Memory B cell (primary cell): ENCODE measurements around the gene STX19.
A peak's percentile ranks its signal among the peaks of the same experiment; 100 is the strongest.

Source experiments
- ATAC-seq: fragments of 150-1000 bp; cut with Tn5 transposase; 2 replicates; pipeline ENCODE4 v1.10.0; 2021; ENCODE audit warnings: low read depth, mild to moderate bottlenecking, moderate library complexity
- DNase-seq, 2 donors: peaks; one replicate each; pipeline ENCODE4 v3.0.0; 2022; ENCODE audit warnings: low spot score in 2 of 2
- H3K27ac Mint-ChIP-seq: one replicate; pipeline ENCODE4 v1.8.0; 2022; ENCODE audit warnings: mild to moderate bottlenecking, moderate library complexity, mixed read lengths
- H3K27me3 Mint-ChIP-seq: one replicate; pipeline ENCODE4 v1.8.0; 2022; ENCODE audit warnings: mixed read lengths
- H3K36me3 Mint-ChIP-seq: one replicate; pipeline ENCODE4 v1.8.0; 2022; ENCODE audit warnings: mild to moderate bottlenecking, mixed read lengths
- H3K4me1 Mint-ChIP-seq: one replicate; pipeline ENCODE4 v1.8.0; 2022; ENCODE audit warnings: mixed read lengths
- H3K4me3 Mint-ChIP-seq: one replicate; pipeline ENCODE4 v1.8.0; 2022; ENCODE audit warnings: mild to moderate bottlenecking, moderate library complexity, mixed read lengths
- H3K9me3 Mint-ChIP-seq: one replicate; pipeline ENCODE4 v1.8.0; 2022; ENCODE audit warnings: mixed read lengths

The STX19 gene

DNA sequence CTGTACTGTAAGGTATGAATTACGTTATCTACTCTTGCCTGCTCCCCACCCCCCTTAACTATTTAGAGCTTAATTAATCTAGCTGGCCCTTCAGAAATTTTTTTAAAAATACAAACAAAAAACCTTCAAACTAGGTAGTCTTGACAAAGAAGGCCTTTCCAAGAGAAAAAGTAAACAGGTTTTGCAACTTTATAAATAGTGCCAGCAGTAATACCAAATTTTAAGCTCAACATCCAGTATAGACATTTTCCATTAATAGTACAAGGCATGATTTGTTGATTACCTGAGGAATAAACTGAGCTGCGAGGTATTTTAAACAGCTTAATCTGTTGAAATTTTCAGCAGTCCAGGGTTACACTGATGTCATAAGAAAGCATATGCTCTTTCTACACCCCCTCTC lies 20.1 kb downstream of the STX19 start:
- H3K27me3 Mint-ChIP-seq, result no peaks in the 10 kb centered on the region
- H3K36me3 Mint-ChIP-seq, result peaks cover 11% of the 10 kb centered on the region
- H3K4me3 Mint-ChIP-seq, result no peak overlapping the region
- H3K4me1 Mint-ChIP-seq, result peaks cover 4% of the 10 kb centered on the region
- ATAC-seq, result no peak
- DNase-seq, result no peak
- no peaks in the 10 kb centered on the region for H3K9me3 Mint-ChIP-seq
- no peak overlapping the region for H3K27ac Mint-ChIP-seq

DNA sequence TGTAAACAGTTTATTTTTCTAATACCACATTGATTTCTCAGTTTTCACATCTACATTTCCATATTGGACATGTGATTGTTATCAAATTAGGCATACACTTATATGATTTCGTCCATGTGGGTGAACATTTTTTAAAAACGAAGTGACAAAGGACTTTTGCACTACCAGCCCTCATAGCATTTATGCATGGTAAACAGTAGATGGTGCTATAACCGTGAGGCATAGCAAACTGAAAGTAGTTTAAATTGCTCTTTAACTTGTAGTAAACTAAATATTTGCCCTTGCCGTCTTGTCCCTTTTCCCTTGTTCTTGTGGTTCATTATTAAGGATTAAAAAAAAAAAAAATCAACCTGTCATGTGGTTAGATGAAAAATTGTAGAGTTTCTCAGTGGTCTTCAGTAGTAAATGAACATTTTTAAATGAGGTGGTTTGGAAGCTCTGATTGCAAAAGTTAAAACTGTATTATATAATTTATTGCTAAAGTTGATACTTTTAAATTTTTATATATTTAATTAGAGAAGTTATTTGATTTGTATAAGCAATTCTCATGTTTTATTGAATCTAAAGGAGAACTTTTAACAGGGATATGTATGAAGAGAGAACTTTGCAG lies 24.0 kb downstream of the STX19 start:
- DNase-seq, result peak in 1 of 2 donors; percentile 26
- ATAC-seq, result peak; percentile 79
- no peak overlapping the region for H3K27ac Mint-ChIP-seq

DNA sequence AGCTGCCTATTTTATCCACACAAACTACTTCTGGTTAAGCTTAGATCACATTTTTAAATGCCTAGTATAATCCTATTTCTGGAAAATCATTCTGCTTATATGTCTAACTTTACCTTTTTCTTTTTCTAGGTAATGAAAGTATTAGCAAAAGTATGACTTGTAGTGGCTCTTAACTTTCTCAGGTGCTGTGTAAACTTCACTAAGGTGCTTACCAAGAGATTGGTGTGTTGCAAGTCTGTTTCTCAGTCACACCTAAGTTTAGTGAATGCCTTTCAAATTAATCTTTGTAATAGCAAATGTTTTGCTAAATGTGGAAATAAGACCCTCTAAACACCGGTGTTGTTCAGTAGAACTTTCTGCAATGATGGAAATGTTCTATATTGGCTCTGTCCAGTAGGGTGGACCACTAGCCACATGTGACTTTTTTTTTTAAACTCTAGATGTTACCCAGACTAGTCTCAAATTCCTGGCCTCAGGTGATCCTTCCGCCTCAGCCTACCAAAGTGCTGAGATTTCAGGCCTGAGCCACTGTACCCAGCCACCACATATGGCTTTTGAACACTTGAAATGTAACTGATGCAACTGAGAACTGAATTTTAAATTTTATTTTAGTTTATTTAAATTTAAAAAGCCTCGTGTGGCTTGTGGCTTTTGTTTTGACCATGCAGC lies 26.4 kb downstream of the STX19 start:
- H3K27ac Mint-ChIP-seq, result no peak overlapping the region
- DNase-seq (no peak), ATAC-seq (no peak)
- no peaks in the 10 kb centered on the region for H3K27me3 Mint-ChIP-seq
- no peaks in the 10 kb centered on the region for H3K4me1 Mint-ChIP-seq
- H3K36me3 Mint-ChIP-seq, result peaks cover 8% of the 10 kb centered on the region
- no peak overlapping the region for H3K4me3 Mint-ChIP-seq
- no peaks in the 10 kb centered on the region for H3K9me3 Mint-ChIP-seq

More for the DNA sequence above, 24.0 kb downstream of the STX19 start:
- H3K4me3 Mint-ChIP-seq, result peak overlapping the region; percentile 69
- peaks cover 6% of the 10 kb centered on the region for H3K36me3 Mint-ChIP-seq
- H3K27me3 Mint-ChIP-seq, result no peaks in the 10 kb centered on the region
- H3K9me3 Mint-ChIP-seq, result no peaks in the 10 kb centered on the region
- H3K4me1 Mint-ChIP-seq, result no peaks in the 10 kb centered on the region

GRCh38 chr3:94001191-94001590 lies 27.2 kb downstream of the STX19 start:
- H3K4me1 Mint-ChIP-seq, result no peaks in the 10 kb centered on the region
- H3K27ac Mint-ChIP-seq, result no peak overlapping the region
- no peaks in the 10 kb centered on the region for H3K27me3 Mint-ChIP-seq
- DNase-seq, result no peak
- H3K36me3 Mint-ChIP-seq, result peaks cover 8% of the 10 kb centered on the region
- no peaks in the 10 kb centered on the region for H3K9me3 Mint-ChIP-seq
- no peak for ATAC-seq
- no peak overlapping the region for H3K4me3 Mint-ChIP-seq

DNA sequence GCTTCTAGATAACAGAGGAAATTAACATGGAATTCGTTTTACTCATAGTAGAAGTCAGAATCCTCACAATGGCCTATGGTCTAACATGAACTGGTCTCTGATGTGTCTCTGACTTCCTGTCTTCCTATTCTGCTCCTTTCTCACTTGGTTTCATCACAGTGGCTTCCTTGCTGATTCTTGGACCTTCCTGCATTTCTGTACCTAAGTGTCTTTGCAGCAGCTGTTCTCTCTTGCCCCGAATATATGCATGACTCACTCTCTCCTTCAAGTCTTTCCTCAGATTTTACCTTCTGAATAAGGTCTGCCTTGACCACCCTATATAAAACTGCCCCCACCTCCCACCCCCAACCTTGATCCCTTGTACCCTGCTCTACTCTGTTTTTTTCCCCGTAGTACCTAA lies 34.3 kb downstream of the STX19 start:
- Mint-ChIP-seq H3K27me3 (no peaks in the 10 kb centered on the region), H3K4me3 (no peak overlapping the region), H3K9me3 (no peaks in the 10 kb centered on the region), H3K36me3 (peaks cover 7% of the 10 kb centered on the region), H3K27ac (no peak overlapping the region), H3K4me1 (no peaks in the 10 kb centered on the region)
- DNase-seq (no peak), ATAC-seq (no peak)

DNA sequence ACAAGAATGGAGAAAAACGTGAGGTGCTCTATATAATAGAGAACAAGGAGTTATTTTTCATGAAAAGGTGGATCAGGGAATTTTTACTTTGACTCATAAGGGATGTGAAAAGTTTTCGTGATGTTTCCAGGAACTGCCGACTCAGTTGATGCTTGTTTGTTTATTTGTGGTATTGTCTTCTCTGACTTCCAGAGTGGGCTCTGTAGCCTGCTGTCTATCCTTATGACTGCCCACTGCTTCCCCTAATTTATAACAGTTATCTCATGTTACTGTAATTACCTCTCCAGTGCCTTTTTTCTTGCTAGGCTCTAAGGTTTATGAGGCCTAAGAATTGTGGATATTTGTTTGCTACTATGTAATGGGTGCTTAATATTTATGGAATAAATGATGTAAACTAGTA lies 36.2 kb downstream of the STX19 start:
- Mint-ChIP-seq H3K9me3 (no peaks in the 10 kb centered on the region), H3K4me3 (no peak overlapping the region), H3K4me1 (no peaks in the 10 kb centered on the region), H3K27me3 (no peaks in the 10 kb centered on the region), H3K27ac (no peak overlapping the region), H3K36me3 (peaks cover 2% of the 10 kb centered on the region)
- DNase-seq, result no peak
- ATAC-seq, result no peak

GRCh38 chr3:93991631-93992030 lies 36.8 kb downstream of the STX19 start:
- ATAC-seq (no peak), DNase-seq (no peak)
- Mint-ChIP-seq H3K4me3 (no peak overlapping the region), H3K36me3 (no peaks in the 10 kb centered on the region), H3K27ac (no peak overlapping the region), H3K4me1 (no peaks in the 10 kb centered on the region), H3K9me3 (no peaks in the 10 kb centered on the region), H3K27me3 (no peaks in the 10 kb centered on the region)

GRCh38 chr3:93989241-93989640 lies 39.2 kb downstream of the STX19 start:
- H3K4me1 Mint-ChIP-seq, result peaks cover 2% of the 10 kb centered on the region
- H3K9me3 Mint-ChIP-seq, result no peaks in the 10 kb centered on the region
- no peak for DNase-seq
- no peaks in the 10 kb centered on the region for H3K27me3 Mint-ChIP-seq
- ATAC-seq, result no peak
- no peak overlapping the region for H3K27ac Mint-ChIP-seq
- H3K36me3 Mint-ChIP-seq, result no peaks in the 10 kb centered on the region
- H3K4me3 Mint-ChIP-seq, result no peak overlapping the region

DNA sequence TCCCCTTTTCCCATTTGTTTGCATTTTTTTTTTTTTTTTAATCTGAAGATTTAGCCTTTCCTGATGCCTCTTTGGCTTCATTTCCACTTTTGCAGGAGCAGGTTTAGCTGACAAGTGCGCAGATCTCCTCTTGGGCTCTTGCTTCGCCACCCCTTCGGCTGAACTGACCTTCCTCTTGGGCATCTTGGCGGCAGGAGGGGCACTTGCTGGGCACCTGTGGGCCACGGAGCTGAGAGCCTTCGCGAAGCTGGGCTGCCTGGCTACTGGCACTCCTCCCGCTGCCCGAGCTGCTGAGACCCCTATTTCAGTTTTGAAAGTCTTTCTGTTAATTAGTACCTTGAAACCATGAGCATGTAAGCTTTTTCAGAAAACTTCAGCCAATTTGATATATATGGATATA lies 39.6 kb downstream of the STX19 start:
- Mint-ChIP-seq H3K27me3 (no peaks in the 10 kb centered on the region), H3K27ac (no peak overlapping the region), H3K36me3 (no peaks in the 10 kb centered on the region), H3K9me3 (no peaks in the 10 kb centered on the region), H3K4me1 (peaks cover 2% of the 10 kb centered on the region), H3K4me3 (no peak overlapping the region)
- no peak for ATAC-seq
- DNase-seq, result no peak

DNA sequence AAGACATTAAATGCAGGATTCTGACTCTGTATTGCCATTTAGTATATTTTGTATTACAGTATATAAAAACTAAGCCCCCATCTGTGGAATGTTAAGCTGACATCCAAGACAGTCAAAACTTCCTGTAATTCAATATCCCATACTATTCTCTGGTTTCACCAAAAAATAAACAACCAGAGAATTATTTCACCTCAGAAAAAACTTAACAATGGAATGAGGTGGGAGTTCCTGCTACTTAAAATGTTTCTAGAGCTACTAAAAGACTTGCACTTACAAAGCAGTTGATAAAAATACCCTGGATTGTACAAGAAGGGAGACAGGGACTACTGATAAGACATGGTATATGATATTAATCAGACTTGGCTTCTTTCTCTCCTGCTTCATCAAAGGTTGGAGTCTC lies 40.1 kb downstream of the STX19 start:
- Mint-ChIP-seq H3K4me1 (peaks cover 2% of the 10 kb centered on the region), H3K4me3 (no peak overlapping the region), H3K27ac (no peak overlapping the region), H3K27me3 (no peaks in the 10 kb centered on the region), H3K9me3 (no peaks in the 10 kb centered on the region), H3K36me3 (no peaks in the 10 kb centered on the region)
- DNase-seq (no peak), ATAC-seq (no peak)

- Mint-ChIP-seq H3K27me3 (no peaks in the 10 kb centered on the region), H3K36me3 (no peaks in the 10 kb centered on the region), H3K4me3 (no peak overlapping the region), H3K27ac (peak overlapping the region; percentile 38), H3K9me3 (no peaks in the 10 kb centered on the region), H3K4me1 (peaks cover 3% of the 10 kb centered on the region)
- DNase-seq (no peak), ATAC-seq (no peak)
Measured at GRCh38 chr3:93984618-93985017, 43.8 kb downstream of the STX19 start.

DNA sequence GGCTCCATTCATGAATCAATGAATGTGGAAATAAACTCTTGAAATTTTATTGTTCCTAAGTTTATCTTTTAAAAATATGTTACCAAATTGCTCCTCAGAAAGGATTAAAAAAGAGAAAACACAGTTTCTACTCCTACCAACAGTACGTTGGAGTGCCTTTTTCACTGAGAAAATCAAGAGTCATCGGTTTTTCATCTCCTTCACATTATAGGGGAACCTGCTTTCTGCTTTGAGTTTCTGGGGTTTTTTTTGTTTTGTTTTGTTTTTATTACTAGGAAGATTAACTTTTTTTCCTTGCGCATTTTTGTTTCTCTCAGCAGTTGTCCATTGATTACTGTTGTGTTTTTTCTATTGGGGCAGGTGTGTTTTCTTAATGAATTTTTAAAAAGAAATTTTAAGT lies 45.0 kb downstream of the STX19 start:
- no peak overlapping the region for H3K27ac Mint-ChIP-seq
- no peak for DNase-seq
- no peak overlapping the region for H3K4me3 Mint-ChIP-seq
- H3K4me1 Mint-ChIP-seq, result peaks cover 6% of the 10 kb centered on the region
- no peaks in the 10 kb centered on the region for H3K27me3 Mint-ChIP-seq
- ATAC-seq, result no peak
- H3K36me3 Mint-ChIP-seq, result no peaks in the 10 kb centered on the region
- H3K9me3 Mint-ChIP-seq, result no peaks in the 10 kb centered on the region

DNA sequence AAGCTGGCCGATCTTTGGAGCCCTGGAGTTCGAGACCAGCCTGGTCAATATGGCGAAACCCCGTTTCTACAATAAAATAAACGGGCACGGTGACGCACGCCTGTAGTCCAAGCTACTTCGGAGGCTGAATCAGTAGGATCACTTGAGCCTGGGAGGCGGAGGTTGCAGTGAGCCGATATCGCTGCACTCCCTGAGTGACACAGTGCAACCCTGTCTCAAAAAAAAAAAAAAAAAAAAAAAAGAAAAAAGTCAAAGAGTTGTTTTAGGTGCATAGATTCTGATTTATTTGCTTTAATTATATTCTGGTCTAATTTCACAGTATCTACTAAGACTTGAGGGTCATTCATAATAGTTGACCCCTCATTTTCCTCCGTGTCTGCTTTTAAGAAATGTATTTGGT lies 46.7 kb downstream of the STX19 start:
- H3K9me3 Mint-ChIP-seq, result no peaks in the 10 kb centered on the region
- no peak overlapping the region for H3K4me3 Mint-ChIP-seq
- H3K36me3 Mint-ChIP-seq, result no peaks in the 10 kb centered on the region
- ATAC-seq (no peak), DNase-seq (no peak)
- peaks cover 6% of the 10 kb centered on the region for H3K4me1 Mint-ChIP-seq
- H3K27ac Mint-ChIP-seq, result no peak overlapping the region
- H3K27me3 Mint-ChIP-seq, result no peaks in the 10 kb centered on the region

- DNase-seq, result peak; percentile 81 to 92
- no peaks in the 10 kb centered on the region for H3K36me3 Mint-ChIP-seq
- peak within 1 kb of the TSS; percentile 95 for H3K27ac Mint-ChIP-seq
- H3K4me3 Mint-ChIP-seq, result peak within 1 kb of the TSS; percentile 82
- peaks cover 2% of the 10 kb centered on the region for H3K27me3 Mint-ChIP-seq
- H3K9me3 Mint-ChIP-seq, result no peaks in the 10 kb centered on the region
- H3K4me1 Mint-ChIP-seq, result peaks cover 6% of the 10 kb centered on the region
- ATAC-seq, result peak; percentile 96
Measured at GRCh38 chr3:93979850-93980676, 48.3 kb downstream of the STX19 start, which contains the start of gene ARL13B. TSS of gene ARL13B (plus strand) at chr3:93980155. CDS start at chr3:93980424, 269 bp downstream.
